ENCODE measurements around the gene DGKG. TPM values are rescaled to one million over a fixed set of nuclear protein-coding genes. Genes with fewer than 3 reads are reported as not detected.

Gene DGKG
- total and polyA plus RNA-seq, 10 of the 15 experiments (the other 5 are each of a cell fraction or from before 2014, with no cell fraction given): 0.39 to 6.2 (median 4.7) TPM

DNA sequence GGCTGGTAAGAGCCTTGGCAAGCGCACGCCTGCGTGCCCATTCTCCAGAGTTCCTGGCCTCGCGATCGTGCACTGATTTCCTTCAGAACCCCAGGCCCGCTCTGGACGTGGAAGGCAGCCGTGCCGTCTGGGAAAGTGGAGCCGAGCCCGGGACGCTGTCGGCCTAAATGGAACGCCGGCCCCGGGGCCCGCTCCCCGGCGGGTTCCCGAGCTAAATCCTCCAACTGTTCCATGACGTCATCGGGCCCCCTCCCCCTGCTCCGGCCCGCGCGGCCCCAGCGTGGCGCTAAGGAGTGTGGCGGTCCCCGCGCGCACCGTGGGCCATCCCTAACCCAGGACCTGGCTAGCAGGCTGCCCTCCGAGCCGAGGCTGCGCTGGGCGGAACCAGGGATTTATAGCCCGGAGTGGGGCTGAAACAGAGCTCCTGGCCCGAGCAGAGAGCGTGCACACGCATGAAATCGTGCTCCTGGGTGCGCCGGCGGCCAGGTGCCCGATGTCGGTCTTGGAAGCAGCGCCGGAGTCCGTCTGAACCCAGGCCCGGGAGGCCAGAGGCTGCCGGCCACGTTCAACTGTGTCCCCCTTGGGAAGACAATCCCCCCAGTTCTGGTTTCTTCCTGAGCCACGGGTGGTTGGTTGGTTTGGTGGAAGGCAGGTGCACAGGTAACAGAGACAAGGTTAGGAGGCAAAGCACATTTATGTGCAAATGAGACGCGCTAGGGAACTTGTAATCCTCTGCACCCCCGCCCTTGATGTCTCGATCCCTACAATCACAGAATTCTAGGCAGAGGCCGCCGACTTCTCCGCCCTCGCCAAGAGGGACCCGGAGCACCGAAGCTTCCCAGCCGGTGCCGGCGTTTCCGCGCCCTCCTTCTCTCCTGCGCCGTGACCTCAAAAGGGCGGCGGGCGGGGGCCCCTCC, 168.2 kb downstream of the DGKG start:
- no peaks in the 10 kb centered on the region for H3K79me2 ChIP-seq (ENCODE audit: control insufficient read depth, insufficient read depth, low read length)
- no peak overlapping the region for H3K27ac ChIP-seq (ENCODE audit: control insufficient read depth, insufficient read depth)
- H3K4me3 ChIP-seq: no peak overlapping the region
- H3K36me3 ChIP-seq (ENCODE audit: control insufficient read depth in 2 of 2, insufficient read depth in 2 of 2, low read length in 1 of 2): no peaks in the 10 kb centered on the region
- no peak overlapping the region for H3K4me2 ChIP-seq (ENCODE audit: control insufficient read depth, insufficient read depth)
- ChIA-PET SMC1A (ENCODE audit: uncharacterized antibody, unreplicated experiment) (no interaction called here), CTCF (interaction anchor here (1.8 kb wide), 1 partner anchor 9 kb away, joined by 3 read pairs; no protein-coding TSS in a partner anchor), POLR2A (no interaction called here), RAD21 (ENCODE audit: unreplicated experiment) (no interaction called here)
- no peaks in the 10 kb centered on the region for H4K20me1 ChIP-seq (ENCODE audit: control insufficient read depth, insufficient read depth)
- DNase-seq (ENCODE audit: low read depth, low spot score) (no peak), ATAC-seq (no peak), FAIRE-seq (no peak)
- 74% methylated on average over 75 of the region's 75 CpGs for WGBS (ENCODE audit: insufficient coverage, insufficient replicate concordance, low lambda C conversion rate, missing lambda C conversion rate)
- no TSS peak for BruUV-seq (replicated peaks)
- H3K27me3 ChIP-seq (replicated peaks in 1 of 2; ENCODE audit: control insufficient read depth in 2 of 2, insufficient read depth in 2 of 2, low read length in 1 of 2): peaks cover 0 to 10% of the 10 kb centered on the region in 2 experiments; a peak in 2 of 4 replicates
- H3K9ac ChIP-seq (ENCODE audit: control insufficient read depth, insufficient read depth, low read length): no peak overlapping the region
- no peaks in the 10 kb centered on the region; the same call in 1 of the 2 replicates for H3K4me1 ChIP-seq (ENCODE audit: control insufficient read depth, insufficient read depth, low read length)
- H2AFZ ChIP-seq (ENCODE audit: control insufficient read depth, low read depth, low read length): no peak overlapping the region; the same call in 1 of the 2 replicates
- in situ Hi-C loops (cut with MboI) (no loop called here), intact Hi-C loops (cut with micrococcal nuclease; ENCODE audit: unreplicated experiment) (no loop called here)
- H3K9me3 ChIP-seq (replicated peaks; ENCODE audit: control insufficient read depth, insufficient read depth, low read length): no peaks in the 10 kb centered on the region
- TF ChIP-seq ZNF384 (IDR thresholded peaks at IDR 0.05; ENCODE audit: borderline replicate concordance, low read depth, low read length) (no peak), KAT2A (conservative IDR thresholded peaks at IDR 0.05; ENCODE audit: control insufficient read depth, low read depth, low read length) (no peak), TCF12 (IDR thresholded peaks at IDR 0.05; ENCODE audit: low read depth, low read length) (no peak), MEF2B (IDR thresholded peaks at IDR 0.05; ENCODE audit: partially characterized antibody, poor library complexity, severe bottlenecking) (no peak), FOS (IDR thresholded peaks at IDR 0.05; ENCODE audit: borderline replicate concordance, extremely low read depth, insufficient read length) (no peak), NFXL1 (IDR thresholded peaks at IDR 0.05; ENCODE audit: borderline replicate concordance) (no peak), SUZ12 (IDR thresholded peaks at IDR 0.05; ENCODE audit: unreplicated experiment) (no peak)
- TF ChIP-seq, protein P1, sequence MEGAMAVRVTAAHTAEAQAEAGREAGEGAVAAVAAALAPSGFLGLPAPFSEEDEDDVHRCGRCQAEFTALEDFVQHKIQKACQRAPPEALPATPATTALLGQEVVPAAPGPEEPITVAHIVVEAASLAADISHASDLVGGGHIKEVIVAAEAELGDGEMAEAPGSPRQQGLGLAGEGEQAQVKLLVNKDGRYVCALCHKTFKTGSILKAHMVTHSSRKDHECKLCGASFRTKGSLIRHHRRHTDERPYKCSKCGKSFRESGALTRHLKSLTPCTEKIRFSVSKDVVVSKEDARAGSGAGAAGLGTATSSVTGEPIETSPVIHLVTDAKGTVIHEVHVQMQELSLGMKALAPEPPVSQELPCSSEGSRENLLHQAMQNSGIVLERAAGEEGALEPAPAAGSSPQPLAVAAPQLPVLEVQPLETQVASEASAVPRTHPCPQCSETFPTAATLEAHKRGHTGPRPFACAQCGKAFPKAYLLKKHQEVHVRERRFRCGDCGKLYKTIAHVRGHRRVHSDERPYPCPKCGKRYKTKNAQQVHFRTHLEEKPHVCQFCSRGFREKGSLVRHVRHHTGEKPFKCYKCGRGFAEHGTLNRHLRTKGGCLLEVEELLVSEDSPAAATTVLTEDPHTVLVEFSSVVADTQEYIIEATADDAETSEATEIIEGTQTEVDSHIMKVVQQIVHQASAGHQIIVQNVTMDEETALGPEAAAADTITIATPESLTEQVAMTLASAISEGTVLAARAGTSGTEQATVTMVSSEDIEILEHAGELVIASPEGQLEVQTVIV (IDR thresholded peaks at IDR 0.05; ENCODE audit: borderline replicate concordance, partially characterized antibody): no peak
- TF ChIP-seq, protein P2, sequence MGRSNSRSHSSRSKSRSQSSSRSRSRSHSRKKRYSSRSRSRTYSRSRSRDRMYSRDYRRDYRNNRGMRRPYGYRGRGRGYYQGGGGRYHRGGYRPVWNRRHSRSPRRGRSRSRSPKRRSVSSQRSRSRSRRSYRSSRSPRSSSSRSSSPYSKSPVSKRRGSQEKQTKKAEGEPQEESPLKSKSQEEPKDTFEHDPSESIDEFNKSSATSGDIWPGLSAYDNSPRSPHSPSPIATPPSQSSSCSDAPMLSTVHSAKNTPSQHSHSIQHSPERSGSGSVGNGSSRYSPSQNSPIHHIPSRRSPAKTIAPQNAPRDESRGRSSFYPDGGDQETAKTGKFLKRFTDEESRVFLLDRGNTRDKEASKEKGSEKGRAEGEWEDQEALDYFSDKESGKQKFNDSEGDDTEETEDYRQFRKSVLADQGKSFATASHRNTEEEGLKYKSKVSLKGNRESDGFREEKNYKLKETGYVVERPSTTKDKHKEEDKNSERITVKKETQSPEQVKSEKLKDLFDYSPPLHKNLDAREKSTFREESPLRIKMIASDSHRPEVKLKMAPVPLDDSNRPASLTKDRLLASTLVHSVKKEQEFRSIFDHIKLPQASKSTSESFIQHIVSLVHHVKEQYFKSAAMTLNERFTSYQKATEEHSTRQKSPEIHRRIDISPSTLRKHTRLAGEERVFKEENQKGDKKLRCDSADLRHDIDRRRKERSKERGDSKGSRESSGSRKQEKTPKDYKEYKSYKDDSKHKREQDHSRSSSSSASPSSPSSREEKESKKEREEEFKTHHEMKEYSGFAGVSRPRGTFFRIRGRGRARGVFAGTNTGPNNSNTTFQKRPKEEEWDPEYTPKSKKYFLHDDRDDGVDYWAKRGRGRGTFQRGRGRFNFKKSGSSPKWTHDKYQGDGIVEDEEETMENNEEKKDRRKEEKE (IDR thresholded peaks at IDR 0.05): no peak
- TF ChIP-seq, protein P3, sequence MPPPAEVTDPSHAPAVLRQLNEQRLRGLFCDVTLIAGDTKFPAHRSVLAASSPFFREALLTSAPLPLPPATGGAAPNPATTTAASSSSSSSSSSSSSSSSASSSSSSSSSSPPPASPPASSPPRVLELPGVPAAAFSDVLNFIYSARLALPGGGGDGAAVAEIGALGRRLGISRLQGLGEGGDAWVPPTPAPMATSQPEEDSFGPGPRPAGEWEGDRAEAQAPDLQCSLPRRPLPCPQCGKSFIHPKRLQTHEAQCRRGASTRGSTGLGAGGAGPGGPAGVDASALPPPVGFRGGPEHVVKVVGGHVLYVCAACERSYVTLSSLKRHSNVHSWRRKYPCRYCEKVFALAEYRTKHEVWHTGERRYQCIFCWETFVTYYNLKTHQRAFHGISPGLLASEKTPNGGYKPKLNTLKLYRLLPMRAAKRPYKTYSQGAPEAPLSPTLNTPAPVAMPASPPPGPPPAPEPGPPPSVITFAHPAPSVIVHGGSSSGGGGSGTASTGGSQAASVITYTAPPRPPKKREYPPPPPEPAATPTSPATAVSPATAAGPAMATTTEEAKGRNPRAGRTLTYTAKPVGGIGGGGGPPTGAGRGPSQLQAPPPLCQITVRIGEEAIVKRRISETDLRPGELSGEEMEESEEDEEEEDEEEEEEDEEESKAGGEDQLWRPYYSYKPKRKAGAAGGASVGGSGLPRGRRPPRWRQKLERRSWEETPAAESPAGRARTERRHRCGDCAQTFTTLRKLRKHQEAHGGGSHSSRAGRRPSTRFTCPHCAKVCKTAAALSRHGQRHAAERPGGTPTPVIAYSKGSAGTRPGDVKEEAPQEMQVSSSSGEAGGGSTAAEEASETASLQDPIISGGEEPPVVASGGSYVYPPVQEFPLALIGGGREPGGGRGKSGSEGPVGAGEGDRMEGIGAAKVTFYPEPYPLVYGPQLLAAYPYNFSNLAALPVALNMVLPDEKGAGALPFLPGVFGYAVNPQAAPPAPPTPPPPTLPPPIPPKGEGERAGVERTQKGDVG (CRISPR knock-in tag; IDR thresholded peaks at IDR 0.05): no peak
- TF ChIP-seq, protein P4, sequence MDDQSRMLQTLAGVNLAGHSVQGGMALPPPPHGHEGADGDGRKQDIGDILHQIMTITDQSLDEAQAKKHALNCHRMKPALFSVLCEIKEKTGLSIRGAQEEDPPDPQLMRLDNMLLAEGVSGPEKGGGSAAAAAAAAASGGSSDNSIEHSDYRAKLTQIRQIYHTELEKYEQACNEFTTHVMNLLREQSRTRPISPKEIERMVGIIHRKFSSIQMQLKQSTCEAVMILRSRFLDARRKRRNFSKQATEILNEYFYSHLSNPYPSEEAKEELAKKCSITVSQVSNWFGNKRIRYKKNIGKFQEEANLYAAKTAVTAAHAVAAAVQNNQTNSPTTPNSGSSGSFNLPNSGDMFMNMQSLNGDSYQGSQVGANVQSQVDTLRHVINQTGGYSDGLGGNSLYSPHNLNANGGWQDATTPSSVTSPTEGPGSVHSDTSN (IDR thresholded peaks at IDR 0.05; ENCODE audit: insufficient replicate concordance, low read depth, low read length): no peak
